A673 (cell line): ENCODE results near the gene RIMS1. TPM values are rescaled to one million over a fixed set of nuclear protein-coding genes. Genes with fewer than 3 reads are reported as not detected.

ENCODE experiments used
- BruUV-seq: library from RNA; stranded (reverse); fragments of 400-500 nt; replicated peaks from 2 replicates; lab custom pipeline; 2021; lab: Mats Ljungman, UMichigan
- CTCF ChIA-PET: fragments of 300-600 bp; sonication (Branson Sonifier 250); formaldehyde crosslinking; loops from one replicate; lab custom pipeline; 2022; ENCODE audit warnings: antibody characterized with exemption; lab: Charles Lee
- POLR2A ChIA-PET: fragments of 300-600 bp; sonication (Branson Sonifier 250); formaldehyde crosslinking; loops from one replicate; lab custom pipeline; 2022; ENCODE audit warnings: antibody characterized with exemption; ENCODE audit not compliant: low non-redundant PET; lab: Charles Lee
- DNase-seq: peaks from one replicate; pipeline ENCODE4 v3.0.0-alpha.2; 2015; ENCODE audit warnings: low spot score
- H3K27ac ChIP-seq: fragments of 200-600 bp; sonication (generic); 2 replicates; pipeline ENCODE4 v1.5.1; 2016; ENCODE audit warnings: mixed run types, low read depth, mild to moderate bottlenecking, mixed read lengths, antibody characterized with exemption, low read length; ENCODE audit not compliant: poor library complexity, severe bottlenecking
- H3K27me3 ChIP-seq: fragments of 200-600 bp; sonication (generic); replicated peaks from 2 replicates; pipeline ENCODE4 v1.6.1; 2017; ENCODE audit warnings: mixed run types, low read depth, mild to moderate bottlenecking, mixed read lengths, antibody characterized with exemption, low read length; ENCODE audit not compliant: insufficient read depth, poor library complexity
- H3K36me3 ChIP-seq: fragments of 200-600 bp; sonication (generic); 2 replicates; pipeline ENCODE4 v1.6.1; 2016; ENCODE audit warnings: mixed run types, mild to moderate bottlenecking, mixed read lengths, antibody characterized with exemption, low read length; ENCODE audit not compliant: insufficient read depth, poor library complexity, severe bottlenecking
- H3K4me1 ChIP-seq: fragments of 200-600 bp; sonication (generic); 2 replicates; pipeline ENCODE4 v1.6.1; 2017; ENCODE audit warnings: mixed run types, mild to moderate bottlenecking, mixed read lengths, antibody characterized with exemption, low read length; ENCODE audit not compliant: insufficient read depth, poor library complexity, severe bottlenecking
- H3K4me3 ChIP-seq: fragments of 200-600 bp; sonication (generic); 2 replicates; pipeline ENCODE4 v1.5.1; 2016; ENCODE audit warnings: low read depth, mixed run types, mild to moderate bottlenecking, mixed read lengths, low read length; ENCODE audit not compliant: poor library complexity, severe bottlenecking
- H3K9me3 ChIP-seq: fragments of 200-600 bp; sonication (generic); 2 replicates; pipeline ENCODE4 v1.6.1; 2016; ENCODE audit warnings: mixed run types, low read depth, mild to moderate bottlenecking, mixed read lengths, antibody characterized with exemption, low read length; ENCODE audit not compliant: poor library complexity, severe bottlenecking
- CTCF ChIP-seq: fragments of 300-800, 200-600 bp; sonication (generic); conservative IDR thresholded peaks from 2 replicates; pipeline ENCODE4 v1.5.1; 2017; ENCODE audit warnings: low read depth, mild to moderate bottlenecking, antibody characterized with exemption, low read length, moderate library complexity, mixed read lengths
- EZH2 ChIP-seq: fragments of 200-600 bp; sonication (generic); IDR thresholded peaks from 2 replicates; pipeline ENCODE4 v1.6.1; 2017; ENCODE audit warnings: borderline replicate concordance, low read depth, mild to moderate bottlenecking, mixed read lengths, antibody characterized with exemption, low read length; ENCODE audit not compliant: poor library complexity, severe bottlenecking
- intact Hi-C: fragments of 100-400 bp; cut with micrococcal nuclease; formaldehyde crosslinking; loops from one replicate; pipeline ENCODE4 v1.10.0; 2022; ENCODE audit not compliant: unreplicated experiment
- total RNA-seq: library from RNA; stranded (reverse); gene quantifications from 2 replicates; pipeline ENCODE4 v1.2.3, GENCODE V29; 2021

RIMS1 gene
- total RNA-seq, 1 experiment from 2014 or later: 1.3 TPM

GRCh38 chr6:72149715-72150114 lies 263.4 kb downstream of the RIMS1 start:
- DNase-seq: no peak
- POLR2A ChIA-PET: interaction anchor here (0.5 kb wide), 1 partner anchor 828 kb away, joined by 4 read pairs; no protein-coding TSS in a partner anchor

DNA sequence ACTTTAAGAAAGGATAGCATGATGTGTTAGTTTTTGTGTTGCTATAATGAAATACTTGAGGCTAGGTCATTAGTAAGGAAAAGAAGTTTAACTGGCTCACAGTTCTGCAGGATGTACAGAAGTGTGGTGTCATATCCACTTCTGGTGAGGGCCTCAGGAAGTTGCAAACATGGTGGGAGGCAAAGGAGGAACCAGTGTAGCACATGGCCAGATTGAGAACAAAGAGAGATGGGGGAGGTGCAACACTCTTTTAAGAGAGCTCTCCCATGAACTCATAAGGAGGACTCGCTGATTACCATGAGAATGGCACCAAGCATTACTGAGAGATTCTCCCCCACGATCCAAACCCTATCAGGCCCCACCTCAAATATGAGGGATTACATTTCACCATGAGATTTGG lies 265.4 kb downstream of the RIMS1 start:
- H3K36me3 ChIP-seq: no peaks in the 10 kb centered on the region
- H3K27ac ChIP-seq: no peak overlapping the region
- TF ChIP-seq CTCF (no peak), EZH2 (no peak)
- intact Hi-C loops: no loop called here
- no peak overlapping the region for H3K4me3 ChIP-seq
- ChIA-PET CTCF (no interaction called here), POLR2A (no interaction called here)
- peak; percentile 14 for DNase-seq
- H3K9me3 ChIP-seq: peaks cover 11% of the 10 kb centered on the region
- H3K27me3 ChIP-seq: no peaks in the 10 kb centered on the region
- BruUV-seq: no TSS peak
- no peaks in the 10 kb centered on the region for H3K4me1 ChIP-seq

More at GRCh38 chr6:72149715-72150114, 263.4 kb downstream of the RIMS1 start:
- no peaks in the 10 kb centered on the region for H3K36me3 ChIP-seq
- H3K4me1 ChIP-seq: no peaks in the 10 kb centered on the region
- no peak overlapping the region for H3K27ac ChIP-seq
- BruUV-seq: no TSS peak
- intact Hi-C loops: no loop called here
- H3K27me3 ChIP-seq: no peaks in the 10 kb centered on the region
- H3K9me3 ChIP-seq: peaks cover 17% of the 10 kb centered on the region
- CTCF ChIA-PET: no interaction called here
- no peak for TF ChIP-seq CTCF
- no peak for TF ChIP-seq EZH2
- no peak overlapping the region for H3K4me3 ChIP-seq

GRCh38 chr6:72175916-72176315 lies 289.6 kb downstream of the RIMS1 start:
- POLR2A ChIA-PET: no interaction called here
- no peaks in the 10 kb centered on the region for H3K9me3 ChIP-seq
- intact Hi-C loops: no loop called here

More at GRCh38 chr6:72175916-72176315, 289.6 kb downstream of the RIMS1 start:
- no peak overlapping the region for H3K27ac ChIP-seq
- BruUV-seq: no TSS peak
- H3K4me3 ChIP-seq: no peak overlapping the region
- H3K4me1 ChIP-seq: no peaks in the 10 kb centered on the region
- no peaks in the 10 kb centered on the region for H3K36me3 ChIP-seq
- CTCF ChIA-PET: no interaction called here
- TF ChIP-seq EZH2: no peak
- no peak for TF ChIP-seq CTCF
- DNase-seq: peak; percentile 5
- H3K27me3 ChIP-seq: peaks cover 5% of the 10 kb centered on the region
